Renal cortex interstitium (tissue), 11 donors: ENCODE measurements around the gene CMTM4. TPM values are rescaled to one million over a fixed set of nuclear protein-coding genes. Genes with fewer than 3 reads are reported as not detected.
"Not testable (repeated sequence)": the region's sequence is repeated elsewhere in the genome, so short reads cannot be mapped to it uniquely, and the experiment has no call there.

Experiments
- DNase-seq, 11 donors: peaks; one replicate each; pipeline ENCODE4 v3.0.0-alpha.2; 2013; ENCODE audit warnings: low read depth in 9 of 11, low spot score in 4 of 11; ENCODE audit errors: extremely low read depth in 1 of 11
- polyA plus RNA-seq, 3 donors: library from polyadenylated mRNA; unstranded; fragments of 120-200 nt; gene quantifications; one replicate each; pipeline ENCODE4 v1.2.1, GENCODE V29; 2013; ENCODE audit not compliant: insufficient read length in 3 of 3

Gene CMTM4
- polyA plus RNA-seq, 3 donors = 65.0 to 70.8 (median 67.1) TPM

- DNase-seq = no peak
These were observed 8.5 kb downstream of the CMTM4 start for GRCh38 chr16:66687906-66688625.

- DNase-seq = not testable (repeated sequence)
These were observed 10.9 kb downstream of the CMTM4 start for GRCh38 chr16:66685501-66686115.

GRCh38 chr16:66682271-66682670 is 14.3 kb downstream of the CMTM4 start:
- no peak for DNase-seq

- no peak for DNase-seq
These were observed 14.9 kb downstream of the CMTM4 start for GRCh38 chr16:66681676-66682075.

GRCh38 chr16:66678337-66678736 is 18.2 kb downstream of the CMTM4 start:
- no peak for DNase-seq

GRCh38 chr16:66677836-66678235 is 18.7 kb downstream of the CMTM4 start:
- no peak for DNase-seq

GRCh38 chr16:66677179-66677578 is 19.4 kb downstream of the CMTM4 start:
- DNase-seq = no peak

- no peak for DNase-seq
These were observed 19.9 kb downstream of the CMTM4 start for GRCh38 chr16:66676599-66676998.

- no peak for DNase-seq
These were observed 22.9 kb downstream of the CMTM4 start for GRCh38 chr16:66673691-66674090.

GRCh38 chr16:66670691-66671388 is 25.7 kb downstream of the CMTM4 start:
- DNase-seq = no peak

GRCh38 chr16:66668777-66669444 is 27.6 kb downstream of the CMTM4 start:
- no peak for DNase-seq

GRCh38 chr16:66667944-66668343 is 28.6 kb downstream of the CMTM4 start:
- no peak for DNase-seq

GRCh38 chr16:66662445-66663194 is 33.9 kb downstream of the CMTM4 start:
- no peak for DNase-seq

- DNase-seq = not testable (repeated sequence)
These were observed 34.7 kb downstream of the CMTM4 start for GRCh38 chr16:66661671-66662346.

GRCh38 chr16:66661210-66661560 is 35.4 kb downstream of the CMTM4 start:
- DNase-seq = no peak

GRCh38 chr16:66660422-66661209 is 35.9 kb downstream of the CMTM4 start:
- peak; percentile 44 to 80 (median 59) for DNase-seq

- no peak for DNase-seq
These were observed 37.7 kb downstream of the CMTM4 start for GRCh38 chr16:66658860-66659190.
